Neural progenitor cell (in vitro differentiated cells): Measurements from ENCODE around the gene AUTS2. TPM values are rescaled to one million over a fixed set of nuclear protein-coding genes. Genes with fewer than 3 reads are reported as not detected.

Experiments used
- DNase-seq: peaks from one replicate; pipeline ENCODE4 v3.0.0-alpha.2; 2016; ENCODE audit warnings: low spot score
- H2AFZ ChIP-seq: fragments of 200-600 bp; sonication (generic); replicated peaks from 2 replicates; pipeline ENCODE4 v1.6.1; 2016; ENCODE audit warnings: antibody characterized with exemption
- H3F3A ChIP-seq: fragments of 200-600 bp; sonication (generic); 2 replicates; pipeline ENCODE4 v1.6.1; 2016; ENCODE audit warnings: antibody characterized with exemption, low read depth
- H3K27ac ChIP-seq: fragments of 200-600 bp; sonication (generic); 2 replicates; pipeline ENCODE4 v1.5.1; 2016; ENCODE audit warnings: mild to moderate bottlenecking
- H3K27me3 ChIP-seq: fragments of 200-600 bp; sonication (generic); 2 replicates; pipeline ENCODE4 v1.6.1; 2016; ENCODE audit warnings: mild to moderate bottlenecking, moderate library complexity
- H3K36me3 ChIP-seq: fragments of 200-600 bp; sonication (generic); 2 replicates; pipeline ENCODE4 v1.5.1; 2016
- H3K4me1 ChIP-seq: fragments of 200-600 bp; sonication (generic); 2 replicates; pipeline ENCODE4 v1.6.1; 2016; ENCODE audit warnings: mixed run types
- H3K4me2 ChIP-seq: fragments of 200-600 bp; sonication (generic); 2 replicates; pipeline ENCODE4 v1.6.1; 2016
- H3K4me3 ChIP-seq: fragments of 200-600 bp; sonication (generic); 2 replicates; pipeline ENCODE4 v1.5.1; 2016
- H3K79me2 ChIP-seq: fragments of 200-600 bp; sonication (generic); 2 replicates; pipeline ENCODE4 v1.6.1; 2016; ENCODE audit warnings: low read depth
- H3K9ac ChIP-seq: fragments of 200-600 bp; sonication (generic); 2 replicates; pipeline ENCODE4 v1.6.1; 2016
- H3K9me3 ChIP-seq: fragments of 200-600 bp; sonication (generic); 2 replicates; pipeline ENCODE4 v1.5.1; 2016; ENCODE audit warnings: low read depth
- H4K20me1 ChIP-seq: fragments of 200-600 bp; sonication (generic); 2 replicates; pipeline ENCODE4 v1.6.1; 2016; ENCODE audit warnings: low read depth
- H3K27ac Mint-ChIP-seq: 3 replicates; pipeline ENCODE4 v1.8.0; 2021; ENCODE audit warnings: mixed read lengths
- H3K27me3 Mint-ChIP-seq: 2 replicates; pipeline ENCODE4 v1.8.0; 2022; ENCODE audit warnings: low read depth, mild to moderate bottlenecking, inconsistent platforms, moderate library complexity, mixed read lengths; ENCODE audit not compliant: insufficient read depth
- H3K36me3 Mint-ChIP-seq: 3 replicates; pipeline ENCODE4 v1.8.0; 2021; ENCODE audit warnings: mixed read lengths
- H3K4me1 Mint-ChIP-seq: 3 replicates; pipeline ENCODE4 v1.8.0; 2021; ENCODE audit warnings: mixed read lengths
- H3K4me3 Mint-ChIP-seq: 3 replicates; pipeline ENCODE4 v1.8.0; 2021; ENCODE audit warnings: mild to moderate bottlenecking, moderate library complexity, mixed read lengths
- H3K9me3 Mint-ChIP-seq: 3 replicates; pipeline ENCODE4 v1.8.0; 2020; ENCODE audit warnings: mixed read lengths
- EZH2 ChIP-seq: fragments of 200-600 bp; sonication (generic); IDR thresholded peaks from 2 replicates; pipeline ENCODE4 v1.6.1; 2017; ENCODE audit warnings: antibody characterized with exemption, mild to moderate bottlenecking, moderate library complexity
- EZH2phosphoT487 ChIP-seq: fragments of 200-600 bp; sonication (generic); IDR thresholded peaks from 2 replicates; pipeline ENCODE4 v1.6.1; 2017; ENCODE audit warnings: antibody characterized with exemption
- total RNA-seq: library from RNA; depleted of rRNA; stranded (reverse); fragments of >200 nt; gene quantifications from 2 replicates; pipeline ENCODE4 v1.2.3, GENCODE V29; 2015; ENCODE audit warnings: low replicate concordance
- TF ChIP-seq, protein P1 (sequence below): fragments of 200-600 bp; sonication (generic); IDR thresholded peaks from 2 replicates; pipeline ENCODE4 v1.5.1; 2017; ENCODE audit warnings: antibody characterized with exemption, mild to moderate bottlenecking

Gene AUTS2
- total RNA-seq, 1 donor from 2014 or later: 50.0 TPM

DNA sequence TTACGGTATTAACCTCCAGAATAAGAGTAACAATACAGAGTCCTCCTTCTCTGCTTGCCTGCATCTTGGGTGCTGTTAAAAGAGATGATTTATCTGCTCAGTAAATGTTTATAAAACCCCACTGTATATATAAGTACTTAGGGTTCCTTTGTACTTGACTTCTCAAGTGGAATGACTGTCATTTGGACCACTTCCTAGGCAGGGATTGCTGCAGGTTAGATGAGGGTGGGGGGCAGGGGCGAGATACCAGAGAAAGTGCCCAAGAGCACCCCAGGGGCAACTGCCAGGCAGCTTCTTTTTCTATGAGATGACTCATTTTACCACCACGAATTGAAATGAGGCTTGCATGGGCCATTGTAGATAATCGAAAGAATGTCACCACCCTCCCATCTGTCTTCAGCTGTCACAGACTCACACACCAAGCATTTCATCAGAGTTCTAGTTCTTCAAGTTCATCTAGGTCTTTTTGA is 1111.8 kb downstream of the AUTS2 start:
- Histone ChIP-seq H3K27me3 (no peaks in the 10 kb centered on the region), H3F3A (peaks cover 53% of the 10 kb centered on the region), H3K4me2 (no peak overlapping the region), H3K27ac (no peak overlapping the region), H3K36me3 (peaks cover 12% of the 10 kb centered on the region), H2AFZ (no peak overlapping the region), H4K20me1 (peaks cover 89% of the 10 kb centered on the region), H3K9me3 (peaks cover 4% of the 10 kb centered on the region), H3K79me2 (peaks cover 100% of the 10 kb centered on the region), H3K9ac (no peak overlapping the region), H3K4me3 (no peak overlapping the region), H3K4me1 (peaks cover 42% of the 10 kb centered on the region)
- TF ChIP-seq, protein P1, sequence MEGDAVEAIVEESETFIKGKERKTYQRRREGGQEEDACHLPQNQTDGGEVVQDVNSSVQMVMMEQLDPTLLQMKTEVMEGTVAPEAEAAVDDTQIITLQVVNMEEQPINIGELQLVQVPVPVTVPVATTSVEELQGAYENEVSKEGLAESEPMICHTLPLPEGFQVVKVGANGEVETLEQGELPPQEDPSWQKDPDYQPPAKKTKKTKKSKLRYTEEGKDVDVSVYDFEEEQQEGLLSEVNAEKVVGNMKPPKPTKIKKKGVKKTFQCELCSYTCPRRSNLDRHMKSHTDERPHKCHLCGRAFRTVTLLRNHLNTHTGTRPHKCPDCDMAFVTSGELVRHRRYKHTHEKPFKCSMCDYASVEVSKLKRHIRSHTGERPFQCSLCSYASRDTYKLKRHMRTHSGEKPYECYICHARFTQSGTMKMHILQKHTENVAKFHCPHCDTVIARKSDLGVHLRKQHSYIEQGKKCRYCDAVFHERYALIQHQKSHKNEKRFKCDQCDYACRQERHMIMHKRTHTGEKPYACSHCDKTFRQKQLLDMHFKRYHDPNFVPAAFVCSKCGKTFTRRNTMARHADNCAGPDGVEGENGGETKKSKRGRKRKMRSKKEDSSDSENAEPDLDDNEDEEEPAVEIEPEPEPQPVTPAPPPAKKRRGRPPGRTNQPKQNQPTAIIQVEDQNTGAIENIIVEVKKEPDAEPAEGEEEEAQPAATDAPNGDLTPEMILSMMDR: no peak
- TF ChIP-seq EZH2: no peak
- TF ChIP-seq EZH2phosphoT487: no peak
- no peak overlapping the region for H3K4me3 Mint-ChIP-seq
- peaks cover 36% of the 10 kb centered on the region for H3K4me1 Mint-ChIP-seq
- no peak overlapping the region for H3K27ac Mint-ChIP-seq
- H3K27me3 Mint-ChIP-seq: peaks cover 3% of the 10 kb centered on the region
- peaks cover 23% of the 10 kb centered on the region for H3K9me3 Mint-ChIP-seq
- peaks cover 61% of the 10 kb centered on the region for H3K36me3 Mint-ChIP-seq
- DNase-seq: no peak

DNA sequence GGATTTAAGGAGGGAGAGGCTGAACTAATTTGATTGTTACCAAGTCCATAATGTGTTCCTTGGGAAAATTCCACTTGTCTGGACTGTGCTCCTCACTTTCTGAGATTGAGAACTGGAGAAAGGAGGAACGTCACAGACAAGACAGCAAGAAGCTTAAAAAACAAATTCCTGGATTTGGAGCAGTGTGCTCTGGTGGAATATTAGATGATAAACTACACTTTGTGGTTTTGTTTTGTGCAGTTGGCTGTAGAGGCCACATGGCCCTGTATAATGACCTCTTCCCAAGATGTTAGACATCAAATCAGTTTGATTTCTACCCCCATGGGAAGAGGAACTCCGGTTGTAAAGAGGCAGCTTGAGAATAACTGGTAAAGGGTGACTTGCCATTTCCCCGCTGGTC is 1112.4 kb downstream of the AUTS2 start:
- Mint-ChIP-seq H3K4me1 (peaks cover 31% of the 10 kb centered on the region), H3K4me3 (no peak overlapping the region), H3K36me3 (peaks cover 56% of the 10 kb centered on the region), H3K9me3 (peaks cover 24% of the 10 kb centered on the region), H3K27ac (no peak overlapping the region), H3K27me3 (peaks cover 3% of the 10 kb centered on the region)
- Histone ChIP-seq H3K36me3 (peaks cover 12% of the 10 kb centered on the region), H3K9ac (no peak overlapping the region), H3K27me3 (no peaks in the 10 kb centered on the region), H3K27ac (no peak overlapping the region), H3K4me3 (no peak overlapping the region), H3K4me2 (no peak overlapping the region), H2AFZ (no peak overlapping the region), H3K9me3 (peaks cover 4% of the 10 kb centered on the region), H4K20me1 (peaks cover 89% of the 10 kb centered on the region), H3K4me1 (peaks cover 36% of the 10 kb centered on the region), H3K79me2 (peaks cover 100% of the 10 kb centered on the region), H3F3A (peaks cover 54% of the 10 kb centered on the region)
- no peak for DNase-seq
- TF ChIP-seq EZH2phosphoT487: no peak
- TF ChIP-seq EZH2: no peak
- TF ChIP-seq, protein P1: no peak

- H3K27ac ChIP-seq: no peak overlapping the region
- H3K4me1 Mint-ChIP-seq: peaks cover 26% of the 10 kb centered on the region
- no peak overlapping the region for H3K27ac Mint-ChIP-seq
- H3K4me2 ChIP-seq: no peak overlapping the region
- peaks cover 4% of the 10 kb centered on the region for H3K9me3 ChIP-seq
- DNase-seq: no peak
- TF ChIP-seq, protein P1: no peak
- TF ChIP-seq EZH2 (no peak), EZH2phosphoT487 (no peak)
- H2AFZ ChIP-seq: no peak overlapping the region
- peaks cover 50% of the 10 kb centered on the region for H3K36me3 Mint-ChIP-seq
- peaks cover 89% of the 10 kb centered on the region for H4K20me1 ChIP-seq
- H3K4me3 ChIP-seq: no peak overlapping the region
- H3K4me1 ChIP-seq: peaks cover 28% of the 10 kb centered on the region
- peaks cover 100% of the 10 kb centered on the region for H3K79me2 ChIP-seq
- no peak overlapping the region for H3K4me3 Mint-ChIP-seq
- peaks cover 24% of the 10 kb centered on the region for H3K9me3 Mint-ChIP-seq
- H3K27me3 Mint-ChIP-seq: peaks cover 3% of the 10 kb centered on the region
- peaks cover 53% of the 10 kb centered on the region for H3F3A ChIP-seq
- H3K36me3 ChIP-seq: peaks cover 12% of the 10 kb centered on the region
- H3K27me3 ChIP-seq: no peaks in the 10 kb centered on the region
- H3K9ac ChIP-seq: no peak overlapping the region
Measured at GRCh38 chr7:70711452-70711851, 1113.2 kb downstream of the AUTS2 start.
